GM18505 (cell line): ENCODE results near the gene NAPG.
A peak's percentile ranks its signal among the peaks of the same experiment; 100 is the strongest.

Experiments used
- ATAC-seq: cut with Tn5 transposase; IDR thresholded peaks from one replicate; pipeline ENCODE4 v1.9.1; 2021; ENCODE audit not compliant: unreplicated experiment
- POLR2A ChIP-seq: IDR thresholded peaks from 4 replicates; pipeline ENCODE4 v1.6.1; 2011; ENCODE audit warnings: borderline replicate concordance; ENCODE audit not compliant: insufficient read depth, insufficient read length; ENCODE audit errors: extremely low read depth

NAPG gene

GRCh38 chr18:10525697-10526560 lies at the start of gene NAPG:
TSS of gene NAPG (plus strand) at chr18:10526027. CDS start at chr18:10526103, 76 bp downstream.
- peak; percentile 76 for ATAC-seq
- TF ChIP-seq POLR2A = peak; percentile 78

- no peak for TF ChIP-seq POLR2A
- ATAC-seq = no peak
Observed at GRCh38 chr18:10476338-10476791, 49.5 kb upstream of the NAPG start.

- no peak for ATAC-seq
- no peak for TF ChIP-seq POLR2A
Observed at GRCh38 chr18:10477121-10477862, 48.5 kb upstream of the NAPG start.

- no peak for ATAC-seq
- TF ChIP-seq POLR2A = no peak
Observed at GRCh38 chr18:10477863-10478260, 48.0 kb upstream of the NAPG start.

- TF ChIP-seq POLR2A = no peak
- no peak for ATAC-seq
Observed at GRCh38 chr18:10481831-10482230, 44.0 kb upstream of the NAPG start.

- no peak for TF ChIP-seq POLR2A
- ATAC-seq = peak; percentile 11
Observed at GRCh38 chr18:10482363-10482984, 43.4 kb upstream of the NAPG start.

GRCh38 chr18:10482985-10483949 lies 42.6 kb upstream of the NAPG start:
- peak; percentile 84 for ATAC-seq
- peak; percentile 21 for TF ChIP-seq POLR2A

- ATAC-seq = no peak
Observed at GRCh38 chr18:10485475-10485874, 40.4 kb upstream of the NAPG start.

GRCh38 chr18:10486362-10486761 lies 39.5 kb upstream of the NAPG start:
- TF ChIP-seq POLR2A = no peak
- ATAC-seq = no peak

More at GRCh38 chr18:10485475-10485874, 40.4 kb upstream of the NAPG start:
- no peak for TF ChIP-seq POLR2A

GRCh38 chr18:10487154-10487553 lies 38.7 kb upstream of the NAPG start:
- no peak for TF ChIP-seq POLR2A
- no peak for ATAC-seq

GRCh38 chr18:10488017-10488416 lies 37.8 kb upstream of the NAPG start:
- TF ChIP-seq POLR2A = no peak
- no peak for ATAC-seq

GRCh38 chr18:10490401-10491165 lies 35.2 kb upstream of the NAPG start:
- TF ChIP-seq POLR2A = no peak
- peak; percentile 94 for ATAC-seq
